ENCODE measurements around the gene DSCAM. TPM values are rescaled to one million over a fixed set of nuclear protein-coding genes. Genes with fewer than 3 reads are reported as not detected.

Gene DSCAM
- total and polyA plus RNA-seq, 8 donors, result 0.37 TPM; not detected in 7

DNA sequence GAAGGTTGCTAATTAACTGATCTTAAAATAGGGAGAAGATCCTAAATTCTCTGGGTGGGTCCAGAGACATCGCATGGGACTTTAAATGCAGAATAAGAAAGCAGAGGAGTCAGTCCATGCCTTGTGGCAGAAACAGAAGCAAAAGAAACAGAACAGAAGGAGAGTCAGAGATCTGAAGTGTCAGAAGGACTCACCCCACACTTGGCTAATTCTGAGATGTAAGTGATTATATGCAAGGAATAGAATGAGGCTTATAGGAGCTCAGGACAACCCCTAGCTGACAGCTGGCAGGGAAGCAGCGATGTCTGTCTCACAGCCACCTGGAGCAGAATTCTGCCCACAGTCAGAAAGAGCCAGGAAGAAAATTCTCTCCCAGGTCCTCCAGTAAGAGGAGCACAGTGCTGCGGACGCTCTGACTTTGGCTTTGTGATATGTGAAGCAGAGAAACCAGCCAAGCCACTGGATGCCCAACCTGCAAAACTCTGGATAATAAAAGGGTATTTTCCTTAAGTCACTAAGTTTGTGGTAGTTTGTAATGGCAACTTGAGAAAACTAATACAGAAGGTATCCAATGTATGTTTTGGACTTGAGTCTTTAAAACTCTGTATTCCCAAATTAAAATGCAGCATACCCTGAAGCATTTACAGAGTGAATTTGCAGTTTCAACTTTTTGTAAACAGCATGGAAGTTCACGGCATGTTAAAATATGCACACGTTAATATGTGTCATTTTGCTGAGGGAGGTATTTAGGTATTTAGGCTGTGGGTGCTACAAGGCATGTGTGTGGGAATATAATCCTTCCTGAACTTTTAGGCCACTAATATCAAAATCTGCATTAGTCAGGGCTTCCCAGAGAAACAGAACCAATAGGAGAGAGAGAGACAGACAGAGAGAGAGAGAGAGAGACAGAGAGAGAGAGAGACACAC is 591.2 kb downstream of the DSCAM start:
- H3K27me3 ChIP-seq, result no peaks in the 10 kb centered on the region
- TF ChIP-seq, protein P1, sequence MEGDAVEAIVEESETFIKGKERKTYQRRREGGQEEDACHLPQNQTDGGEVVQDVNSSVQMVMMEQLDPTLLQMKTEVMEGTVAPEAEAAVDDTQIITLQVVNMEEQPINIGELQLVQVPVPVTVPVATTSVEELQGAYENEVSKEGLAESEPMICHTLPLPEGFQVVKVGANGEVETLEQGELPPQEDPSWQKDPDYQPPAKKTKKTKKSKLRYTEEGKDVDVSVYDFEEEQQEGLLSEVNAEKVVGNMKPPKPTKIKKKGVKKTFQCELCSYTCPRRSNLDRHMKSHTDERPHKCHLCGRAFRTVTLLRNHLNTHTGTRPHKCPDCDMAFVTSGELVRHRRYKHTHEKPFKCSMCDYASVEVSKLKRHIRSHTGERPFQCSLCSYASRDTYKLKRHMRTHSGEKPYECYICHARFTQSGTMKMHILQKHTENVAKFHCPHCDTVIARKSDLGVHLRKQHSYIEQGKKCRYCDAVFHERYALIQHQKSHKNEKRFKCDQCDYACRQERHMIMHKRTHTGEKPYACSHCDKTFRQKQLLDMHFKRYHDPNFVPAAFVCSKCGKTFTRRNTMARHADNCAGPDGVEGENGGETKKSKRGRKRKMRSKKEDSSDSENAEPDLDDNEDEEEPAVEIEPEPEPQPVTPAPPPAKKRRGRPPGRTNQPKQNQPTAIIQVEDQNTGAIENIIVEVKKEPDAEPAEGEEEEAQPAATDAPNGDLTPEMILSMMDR (IDR thresholded peaks at IDR 0.05), result no peak
- TF ChIP-seq POLR2AphosphoS5 (IDR thresholded peaks at IDR 0.05), result no peak
- TF ChIP-seq EP300 (IDR thresholded peaks at IDR 0.05), result no peak
- TF ChIP-seq POLR2A (IDR thresholded peaks at IDR 0.05), result no peak
- no peak for DNase-seq
- H3K4me3 ChIP-seq, result no peak overlapping the region
- H3K9me3 ChIP-seq, result peaks cover 0 to 10% (median 9%) of the 10 kb centered on the region in 4 donors
- no peaks in the 10 kb centered on the region for H3K4me1 ChIP-seq
- WGBS, 5 donors, result 70 to 82% (median 73%) methylated on average over 6 of the region's 6 CpGs
- H3K27ac ChIP-seq, result no peak overlapping the region
- H3K36me3 ChIP-seq, result no peaks in the 10 kb centered on the region
- intact Hi-C loops (cut with DNase I; ENCODE audit: low total_unique reads), result no loop called here

DNA sequence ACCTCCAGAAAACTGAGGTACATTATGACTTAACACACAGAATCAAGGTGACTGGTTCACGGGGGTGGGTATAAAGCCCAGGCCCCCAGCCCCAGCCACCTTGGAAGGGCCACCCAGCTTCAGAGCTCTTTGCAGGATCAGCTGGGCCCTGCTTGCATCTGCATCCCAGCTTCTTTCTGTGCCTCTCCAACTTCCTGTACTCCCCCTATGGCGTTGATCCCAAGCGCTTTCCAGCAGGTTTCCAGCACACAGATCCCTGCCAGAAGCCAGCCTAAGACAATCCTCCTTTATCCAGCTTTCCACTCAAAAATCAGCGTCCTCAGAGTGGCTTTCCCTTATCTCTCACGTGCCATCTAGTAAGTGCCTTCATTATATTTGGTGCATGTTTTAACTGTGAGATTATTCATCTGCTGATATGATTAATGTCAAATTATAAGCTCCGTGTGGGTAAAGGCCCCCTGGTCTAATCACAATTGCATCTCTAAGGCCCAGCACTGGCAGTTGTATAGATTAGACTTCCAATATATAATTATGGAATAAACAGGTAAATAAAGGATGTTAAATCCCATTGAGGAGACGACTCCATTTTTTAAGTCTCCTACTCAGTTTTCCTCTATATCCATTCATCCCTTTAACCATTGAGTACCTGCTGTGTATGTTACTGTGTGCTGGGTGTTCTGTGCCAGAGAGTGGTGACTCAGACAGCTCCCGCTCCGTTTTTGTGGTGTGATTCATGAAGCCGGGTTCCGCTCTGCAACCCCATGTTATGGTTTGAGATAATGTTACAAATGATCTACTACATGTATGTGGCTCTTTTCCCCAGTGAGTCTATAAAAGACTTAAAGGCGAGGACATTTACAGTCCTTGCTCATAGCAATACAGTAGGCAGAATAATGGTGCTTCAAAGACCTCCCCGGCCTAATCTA is 592.2 kb downstream of the DSCAM start:
- DNase-seq, result peak in 1 of 2 donors; percentile 22
- intact Hi-C loops (cut with DNase I; ENCODE audit: low total_unique reads), result no loop called here
- TF ChIP-seq POLR2AphosphoS5 (IDR thresholded peaks at IDR 0.05) (no peak), EP300 (IDR thresholded peaks at IDR 0.05) (no peak), POLR2A (IDR thresholded peaks at IDR 0.05) (no peak)
- TF ChIP-seq, protein P1 (IDR thresholded peaks at IDR 0.05), result no peak
- Histone ChIP-seq H3K4me1 (no peaks in the 10 kb centered on the region), H3K27me3 (no peaks in the 10 kb centered on the region), H3K4me3 (no peak overlapping the region), H3K36me3 (no peaks in the 10 kb centered on the region), H3K9me3 (peaks cover 0 to 10% (median 9%) of the 10 kb centered on the region in 4 donors), H3K27ac (no peak overlapping the region)
- WGBS, 5 donors, result 61 to 70% (median 64%) methylated on average over 13 of the region's 13 CpGs

DNA sequence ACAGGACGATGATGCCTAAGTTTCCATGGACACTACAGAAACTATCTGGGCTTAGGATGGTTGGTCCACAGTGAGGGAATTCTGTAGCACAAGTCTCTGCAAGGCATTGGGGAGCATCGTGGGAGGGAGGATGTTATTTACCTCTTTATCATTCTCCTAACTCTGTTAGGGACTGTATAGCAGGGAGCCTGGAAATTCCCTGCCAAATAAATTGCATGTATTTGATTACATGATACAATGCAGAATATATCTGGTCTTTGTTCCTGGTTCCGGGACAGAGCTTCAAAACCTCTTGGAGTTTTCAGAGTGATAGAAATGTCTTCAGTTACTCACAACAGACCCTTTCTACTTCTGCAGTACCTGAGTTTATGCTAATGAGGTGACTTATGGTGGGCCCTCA is 593.8 kb downstream of the DSCAM start:
- H3K27ac ChIP-seq, result no peak overlapping the region
- no peak for TF ChIP-seq POLR2AphosphoS5 (IDR thresholded peaks at IDR 0.05)
- no peak for TF ChIP-seq POLR2A (IDR thresholded peaks at IDR 0.05)
- no peak for TF ChIP-seq EP300 (IDR thresholded peaks at IDR 0.05)
- TF ChIP-seq, protein P1 (IDR thresholded peaks at IDR 0.05), result no peak
- no peak for DNase-seq
- H3K36me3 ChIP-seq, result no peaks in the 10 kb centered on the region
- H3K4me1 ChIP-seq, result no peaks in the 10 kb centered on the region
- no peak overlapping the region for H3K4me3 ChIP-seq
- WGBS, 5 donors, result 67 to 89% (median 83%) methylated on average over 3 of the region's 3 CpGs
- peaks cover 0 to 13% (median 11%) of the 10 kb centered on the region in 4 donors for H3K9me3 ChIP-seq
- H3K27me3 ChIP-seq, result no peaks in the 10 kb centered on the region
- intact Hi-C loops (cut with DNase I; ENCODE audit: low total_unique reads), result no loop called here
